UCSD-AML1 (cell line): ENCODE measurements around the gene ARPC5.

Experiments
- DNase-seq: peaks from one replicate; lab custom pipeline; 2025; ENCODE audit not compliant: unreplicated experiment; lab: John Stamatoyannopoulos, UW

The ARPC5 gene

DNA sequence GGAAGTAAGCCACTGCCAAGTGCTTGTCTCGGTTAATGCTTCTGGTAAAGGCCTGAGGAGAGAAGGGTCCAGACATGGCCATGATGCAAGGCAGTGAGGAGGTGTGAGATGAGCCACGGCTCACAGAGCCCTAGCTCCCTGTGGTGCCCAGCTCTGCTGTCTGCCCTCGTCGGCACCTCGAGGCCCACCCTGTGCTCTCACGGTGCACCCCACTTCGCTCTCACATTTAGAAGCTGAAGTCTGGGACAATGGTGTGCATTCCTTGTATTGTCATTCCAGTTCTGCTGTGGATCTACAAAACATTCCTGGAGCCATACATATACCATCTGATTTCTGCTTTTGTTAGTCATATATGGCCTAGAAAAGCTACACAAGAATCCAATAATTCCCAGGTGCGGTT lies 48.7 kb downstream of the ARPC5 start:
- no peak for DNase-seq

DNA sequence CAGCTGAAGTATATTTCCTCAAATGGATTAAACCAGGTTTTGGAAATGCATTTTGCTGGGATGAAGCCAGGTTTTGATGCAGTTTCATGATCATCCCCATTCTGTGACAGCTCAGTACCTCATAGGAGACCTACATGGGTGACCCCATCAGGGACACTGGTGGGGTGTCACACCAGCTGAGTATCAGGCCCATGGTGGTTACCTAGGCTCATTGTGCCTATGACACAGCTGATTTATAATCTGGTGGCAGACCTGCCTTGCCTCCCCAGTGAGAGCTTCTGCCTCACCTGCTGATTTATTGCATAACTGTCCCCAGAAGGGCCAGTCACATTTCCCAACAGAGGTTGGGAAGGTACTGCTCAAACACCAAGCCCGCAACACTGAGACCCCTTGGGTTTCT lies 49.1 kb downstream of the ARPC5 start:
- no peak for DNase-seq

DNA sequence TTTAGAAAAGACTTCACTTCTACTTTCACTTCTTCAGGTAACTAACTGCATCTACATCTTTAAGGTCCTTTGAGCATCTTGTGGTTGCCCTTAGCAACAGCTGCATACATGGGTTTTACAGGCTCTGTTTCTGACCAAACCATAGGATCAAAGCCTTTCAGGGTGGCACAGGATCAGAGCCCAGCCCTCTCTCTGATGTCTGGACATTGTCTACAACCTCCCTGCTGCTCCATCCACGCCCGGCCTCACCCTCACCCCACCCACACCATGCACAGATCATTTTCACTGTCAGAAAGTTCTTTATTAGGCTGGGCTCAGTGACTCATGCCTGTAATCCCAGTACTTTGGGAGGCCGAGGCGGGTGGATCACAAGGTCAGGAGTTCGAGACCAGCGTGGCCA lies 50.5 kb downstream of the ARPC5 start:
- no peak for DNase-seq

DNA sequence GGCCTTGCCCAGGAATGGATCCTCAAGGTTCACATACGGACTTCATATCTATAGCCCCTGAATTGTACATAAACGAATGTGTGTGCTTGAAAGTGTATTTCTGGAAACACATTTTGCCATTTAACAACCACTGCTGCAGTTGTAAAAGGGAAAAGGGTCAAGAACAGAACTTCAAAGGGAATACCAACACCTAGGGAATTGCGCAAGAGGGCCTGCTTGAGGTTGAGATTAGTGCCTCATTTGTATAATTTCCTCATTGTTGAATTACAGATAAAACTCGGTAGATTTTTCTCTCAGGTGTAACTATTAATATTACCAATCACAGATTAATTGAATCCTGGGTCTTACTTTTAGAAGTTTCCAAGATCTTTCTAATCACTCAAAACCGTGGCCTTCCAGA lies 51.4 kb downstream of the ARPC5 start:
- no peak for DNase-seq

DNA sequence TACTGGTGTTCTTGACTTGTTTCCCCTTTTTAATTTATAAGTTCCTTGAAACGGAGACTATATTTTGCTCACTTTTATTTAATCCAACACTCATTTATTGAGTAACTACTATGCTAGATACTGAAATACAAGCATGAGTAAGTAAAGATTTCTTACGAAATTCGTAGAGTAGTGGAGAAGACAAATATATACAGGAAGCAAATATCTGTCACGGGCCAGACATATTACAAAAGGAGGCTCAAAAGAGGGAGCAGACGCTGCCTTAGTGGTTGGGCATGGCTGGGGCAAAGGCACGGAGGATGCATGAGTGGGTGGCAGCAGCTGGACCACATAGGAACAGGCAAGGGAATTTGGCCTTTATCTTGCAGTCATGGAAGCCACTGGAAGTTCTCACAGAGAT lies 52.1 kb downstream of the ARPC5 start:
- no peak for DNase-seq

DNA sequence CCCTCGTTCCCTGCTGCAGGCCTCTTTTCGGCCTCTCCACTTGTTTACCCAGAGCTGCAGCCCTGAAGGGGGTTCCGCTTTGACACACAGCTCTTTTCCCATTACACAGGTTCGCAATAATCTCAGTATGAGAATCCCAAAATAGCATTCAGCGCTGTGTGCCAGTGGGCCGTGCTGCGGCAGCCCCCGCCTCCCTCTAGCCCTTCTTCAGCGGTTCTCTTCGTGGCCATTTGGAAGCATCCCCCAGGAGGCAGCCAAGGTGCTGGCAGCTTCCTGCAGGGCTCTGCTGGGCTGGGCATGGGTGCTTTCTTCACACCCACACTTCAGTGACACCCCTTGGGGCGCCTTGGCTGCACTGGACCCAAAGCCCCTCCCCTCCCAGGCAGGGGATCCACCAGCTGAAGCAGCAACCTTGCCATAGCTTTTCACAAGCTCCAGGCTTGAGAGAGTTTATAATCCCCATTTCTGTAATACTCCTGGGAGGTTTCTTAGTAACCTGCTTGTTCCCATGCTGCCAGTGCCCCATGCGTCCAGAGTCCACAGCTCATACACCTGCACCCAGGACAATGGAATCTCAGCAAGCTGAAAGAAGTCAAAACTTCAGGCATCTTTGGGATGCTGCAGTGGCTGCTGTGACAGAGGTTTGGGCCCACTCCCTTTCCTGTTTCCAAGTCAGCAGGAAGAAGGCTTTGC lies 53.4 kb downstream of the ARPC5 start:
- no peak for DNase-seq

DNA sequence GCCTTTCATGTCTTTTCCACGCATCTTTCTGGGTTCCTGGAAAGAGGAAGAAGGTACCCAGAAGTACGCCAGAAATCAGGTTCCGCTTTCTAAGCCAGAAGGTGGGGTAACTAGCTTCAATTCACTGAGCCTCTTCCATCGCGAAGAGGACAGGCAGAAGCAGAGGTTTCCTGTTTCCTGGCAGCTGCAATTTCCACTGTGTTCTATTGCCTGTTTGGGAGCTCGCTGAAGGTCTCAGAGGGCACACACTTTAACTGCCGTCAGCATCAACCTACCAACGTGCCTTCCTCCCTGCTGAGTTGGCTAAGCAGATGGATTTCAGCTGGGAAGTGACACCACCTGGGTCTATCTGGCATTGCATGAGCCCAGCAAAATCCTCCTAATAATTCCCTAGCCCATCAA lies 55.3 kb downstream of the ARPC5 start:
- peak; percentile 80 for DNase-seq

DNA sequence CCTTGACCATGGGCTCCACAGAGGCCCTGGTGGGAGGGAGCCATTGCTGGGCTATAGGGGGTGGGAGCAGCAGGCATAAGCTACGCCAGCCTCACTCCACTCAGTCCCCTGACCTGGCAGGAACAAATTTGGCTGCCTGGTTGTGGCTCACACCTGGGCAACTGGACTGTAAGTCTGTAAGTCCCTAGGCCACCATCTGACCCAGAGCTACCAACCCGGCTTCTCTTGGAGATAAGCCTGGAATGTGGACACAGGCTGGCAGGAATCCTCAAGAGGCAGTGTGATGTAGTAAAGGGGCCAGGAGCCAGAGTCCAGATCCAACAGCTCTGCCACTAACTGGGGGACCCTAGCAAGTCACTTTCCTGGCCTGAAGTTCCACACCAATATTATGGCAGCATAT lies 56.7 kb downstream of the ARPC5 start:
- DNase-seq: no peak

DNA sequence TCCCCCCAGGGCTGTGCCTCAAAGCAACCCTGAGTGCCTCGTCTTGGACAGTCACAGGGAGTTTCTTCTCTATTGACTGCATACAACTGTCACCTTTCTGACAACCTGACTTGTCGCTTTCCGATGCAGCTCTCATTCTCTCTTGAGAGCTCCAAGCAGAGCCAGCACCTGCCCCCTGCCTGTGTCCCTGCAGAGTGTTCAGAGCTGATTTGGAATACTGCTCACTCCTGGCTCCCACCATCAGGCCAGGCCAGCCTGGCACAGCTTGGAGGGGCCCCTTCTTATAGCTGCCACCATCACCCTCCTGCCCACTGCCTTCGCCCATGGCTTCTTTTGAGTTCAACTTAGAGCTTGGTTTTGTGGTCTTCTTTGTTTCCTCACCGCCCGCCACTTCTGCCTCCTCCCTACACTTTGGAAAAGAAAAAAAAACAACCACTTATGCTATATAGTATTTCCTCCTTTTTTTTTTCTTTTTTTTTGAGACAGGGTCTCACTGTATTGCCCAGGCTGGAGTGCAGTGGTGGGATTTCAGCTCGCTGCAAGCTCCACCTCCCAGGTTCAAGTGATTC lies 57.6 kb downstream of the ARPC5 start:
- DNase-seq: peak; percentile 26

DNA sequence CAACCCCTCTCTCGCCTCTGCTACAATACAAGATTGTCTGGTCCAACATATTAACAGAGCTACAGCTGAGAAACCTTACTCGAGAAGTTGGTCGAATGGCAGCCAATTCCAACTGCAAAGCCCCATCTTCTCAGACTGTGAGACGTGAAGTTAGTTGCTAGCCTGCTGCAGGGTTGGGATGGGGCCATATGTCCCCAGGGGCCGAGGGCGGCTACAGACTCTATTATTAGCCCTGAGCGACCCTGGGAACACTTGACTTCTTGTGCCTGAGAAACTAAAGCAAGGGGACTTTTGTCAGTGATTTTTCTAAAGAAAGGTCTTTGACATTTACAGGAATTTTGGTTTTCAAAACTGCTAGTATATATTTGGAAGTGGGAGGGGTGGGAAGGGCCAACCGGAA lies 59.0 kb downstream of the ARPC5 start:
- no peak for DNase-seq

DNA sequence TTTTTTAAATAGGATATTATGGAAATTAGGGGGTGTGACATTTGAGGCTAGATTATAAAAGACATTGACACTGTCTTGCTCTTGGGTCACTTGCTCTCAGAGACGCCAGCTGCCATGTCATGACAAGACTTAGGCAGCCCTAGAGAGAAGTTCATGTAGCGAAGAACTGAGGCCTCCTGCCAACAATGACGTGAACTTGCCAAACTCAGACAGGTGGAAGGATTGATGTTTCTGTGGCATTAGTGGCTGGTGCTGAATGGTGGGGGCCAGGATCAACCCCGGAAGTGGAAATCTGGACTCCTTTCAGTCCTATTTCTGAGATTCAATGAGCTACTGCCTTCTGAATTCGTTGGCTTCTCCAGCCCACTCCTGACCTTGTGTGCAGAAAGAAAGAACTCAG lies 60.0 kb downstream of the ARPC5 start:
- no peak for DNase-seq

DNA sequence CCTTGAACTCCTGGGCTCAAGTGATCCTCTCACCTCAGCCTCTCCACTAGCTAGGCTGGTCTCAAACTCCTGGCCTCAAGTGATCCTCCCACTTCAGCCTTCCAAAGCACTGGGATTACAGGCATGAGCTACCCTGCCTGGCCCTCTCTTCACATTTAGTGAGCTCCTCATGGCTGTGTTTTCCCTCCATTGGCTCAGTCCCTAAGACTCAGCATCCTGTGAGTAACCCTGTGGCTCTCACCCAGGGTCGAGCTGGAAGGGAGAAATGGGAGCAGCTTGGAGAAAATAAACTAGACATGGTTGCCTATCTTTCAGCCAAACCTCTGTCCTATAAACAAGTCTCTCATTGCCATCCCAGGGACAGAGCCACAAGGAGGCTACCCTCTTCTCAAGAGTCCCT lies 62.9 kb downstream of the ARPC5 start:
- no peak for DNase-seq

DNA sequence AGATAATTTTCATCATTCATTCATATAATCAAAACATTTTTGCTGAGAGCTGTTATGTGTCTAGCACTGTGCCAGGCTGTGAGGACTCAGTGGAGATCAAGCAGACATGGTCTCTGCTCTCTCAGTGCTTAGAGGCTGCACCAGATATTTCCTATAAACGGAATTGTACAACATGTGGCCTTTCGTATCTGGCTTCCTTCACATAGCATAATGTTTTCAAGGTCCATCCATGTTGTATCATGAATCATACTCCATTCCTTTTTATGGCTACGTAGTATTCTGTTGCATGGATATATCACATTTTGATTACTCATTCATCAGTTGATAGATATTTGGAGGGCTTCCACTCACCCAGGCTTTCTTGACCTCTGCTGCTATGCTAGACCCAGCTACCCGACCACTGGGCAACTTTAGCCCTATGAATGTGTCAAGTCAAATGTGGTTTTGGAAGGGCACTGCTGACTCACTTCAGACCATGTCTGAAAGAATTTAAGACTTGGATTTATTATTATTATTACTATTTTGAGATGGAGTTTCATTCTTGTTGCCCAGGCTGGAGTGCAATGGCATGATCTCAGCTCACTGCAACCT lies 63.8 kb downstream of the ARPC5 start:
- DNase-seq: no peak
